GM12878 (cell line): ENCODE measurements around the gene TMEM89. TPM values are rescaled to one million over a fixed set of nuclear protein-coding genes. Genes with fewer than 3 reads are reported as not detected.

Experiments used
- ATF7 ChIP-seq: fragments of 450-650 bp; IDR thresholded peaks from 2 replicates; pipeline ENCODE4 v1.6.1; 2016; ENCODE audit warnings: low read depth, mild to moderate bottlenecking
- BCL11A ChIP-seq: IDR thresholded peaks from 2 replicates; pipeline ENCODE4 v1.6.1; 2011; ENCODE audit warnings: low read depth, low read length
- BHLHE40 ChIP-seq, 2 experiments: fragments of 450-650 bp in 1 of 2; IDR thresholded peaks; 2 replicates each; pipeline ENCODE4 v1.6.1; 2011 to 2017; ENCODE audit warnings: low read depth in 2 of 2, borderline replicate concordance in 1 of 2, improper control_type of control experiment in 1 of 2, low read length in 1 of 2, mild to moderate bottlenecking in 1 of 2
- CTCF ChIP-seq, 3 experiments: IDR thresholded peaks in 2 of 3; conservative IDR thresholded peaks in 1 of 3; 2 replicates each; pipeline ENCODE4 v1.5.1; 2011; ENCODE audit warnings: low read depth in 3 of 3, low read length in 3 of 3, mild to moderate bottlenecking in 3 of 3, control low read depth in 2 of 3, moderate library complexity in 2 of 3, inconsistent platforms in 1 of 3, mixed read lengths in 1 of 3; ENCODE audit not compliant: control insufficient read depth in 2 of 3, insufficient read depth in 1 of 3; ENCODE audit errors: extremely low read depth in 1 of 3
- CUX1 ChIP-seq: IDR thresholded peaks from 2 replicates; pipeline ENCODE4 v1.6.1; 2012; ENCODE audit warnings: improper control_type of control experiment, low read depth, low read length; ENCODE audit not compliant: insufficient replicate concordance
- HDAC6 ChIP-seq: fragments of 200-600 bp; sonication (generic); IDR thresholded peaks from one replicate; pipeline ENCODE4 v1.8.0; 2017; ENCODE audit warnings: antibody characterized with exemption; ENCODE audit not compliant: unreplicated experiment
- IRF4 ChIP-seq: IDR thresholded peaks from 2 replicates; pipeline ENCODE4 v1.6.1; 2011; ENCODE audit warnings: low read depth, low read length
- KDM1A ChIP-seq: fragments of 200-600 bp; sonication (generic); IDR thresholded peaks from 2 replicates; pipeline ENCODE4 v1.6.1; 2016; ENCODE audit warnings: borderline replicate concordance
- MXI1 ChIP-seq: fragments of 150-350 bp; IDR thresholded peaks from 2 replicates; pipeline ENCODE4 v1.6.1; 2011; ENCODE audit warnings: low read depth, mild to moderate bottlenecking, inconsistent platforms, low read length, improper control_type of control experiment
- NFYB ChIP-seq: IDR thresholded peaks from 2 replicates; pipeline ENCODE4 v1.6.1; 2011; ENCODE audit warnings: low read depth, mild to moderate bottlenecking, low read length, improper control_type of control experiment, moderate library complexity; ENCODE audit not compliant: insufficient read depth
- PAX5 ChIP-seq: IDR thresholded peaks from 2 replicates; pipeline ENCODE4 v1.6.1; 2011; ENCODE audit warnings: low read depth, low read length, borderline replicate concordance
- PAX8 ChIP-seq: fragments of 450-650 bp; IDR thresholded peaks from 2 replicates; pipeline ENCODE4 v1.6.1; 2017; ENCODE audit warnings: mild to moderate bottlenecking, moderate library complexity
- PML ChIP-seq: IDR thresholded peaks from 2 replicates; pipeline ENCODE4 v1.6.1; 2012; ENCODE audit warnings: low read length, inconsistent platforms
- SIN3A ChIP-seq: IDR thresholded peaks from 2 replicates; pipeline ENCODE4 v1.6.1; 2012; ENCODE audit warnings: low read depth, low read length, improper control_type of control experiment
- SMAD5 ChIP-seq: IDR thresholded peaks from 2 replicates; pipeline ENCODE4 v1.6.1; 2016; ENCODE audit warnings: antibody characterized with exemption, low read depth
- SUZ12 ChIP-seq: fragments of 200-600 bp; sonication (generic); IDR thresholded peaks from one replicate; pipeline ENCODE4 v1.6.1; 2018; ENCODE audit warnings: antibody characterized with exemption, mild to moderate bottlenecking; ENCODE audit not compliant: unreplicated experiment
- ZNF274 ChIP-seq: IDR thresholded peaks from one replicate; pipeline ENCODE4 v1.8.0; 2011; ENCODE audit not compliant: insufficient read length, insufficient read depth
- polyA plus RNA-seq, 11 experiments: library from polyadenylated mRNA; depleted of rRNA in 4 of 11; unstranded in 6 of 11; stranded (reverse) in 5 of 11; fragments of >200 nt; fragmentation: Nextera tagmentation in 4 of 11; fragmentation: Illumina TruSeq in 1 of 11; extraction: Ambion mirVana in 4 of 11; extraction: Trizol in 1 of 11; gene quantifications; 1 replicate in 1 of 11; 2 replicates in 10 of 11; pipeline versions ENCODE4 v1.2.1 to v1.2.3, GENCODE V29; 2011 to 2016; ENCODE audit warnings: inconsistent platforms in 2 of 11, missing spikeins in 2 of 11, low read depth in 1 of 11
- total RNA-seq, 4 experiments: library from RNA; depleted of rRNA in 3 of 4; stranded (reverse); fragments of >200 nt in 3 of 4; fragmentation: Illumina TruSeq in 1 of 4; extraction: Trizol in 1 of 4; gene quantifications; 2 replicates each; pipeline versions ENCODE4 v1.2.1 to v1.2.3, GENCODE V29; 2013 to 2021
- TF ChIP-seq, protein P1 (sequence below): IDR thresholded peaks from 2 replicates; pipeline ENCODE4 v1.6.1; 2011; ENCODE audit warnings: low read depth, mild to moderate bottlenecking, low read length, moderate library complexity, borderline replicate concordance; ENCODE audit errors: extremely low read depth
- TF ChIP-seq, protein P2 (sequence below): fragments of 450-650 bp; IDR thresholded peaks from 2 replicates; pipeline ENCODE4 v1.6.1; 2018; ENCODE audit warnings: mild to moderate bottlenecking, low read depth, moderate library complexity; ENCODE audit not compliant: partially characterized antibody

The TMEM89 gene
- total and polyA plus RNA-seq, 10 of the 15 experiments (the other 5 are each of a cell fraction or from before 2014, with no cell fraction given) = not detected

DNA sequence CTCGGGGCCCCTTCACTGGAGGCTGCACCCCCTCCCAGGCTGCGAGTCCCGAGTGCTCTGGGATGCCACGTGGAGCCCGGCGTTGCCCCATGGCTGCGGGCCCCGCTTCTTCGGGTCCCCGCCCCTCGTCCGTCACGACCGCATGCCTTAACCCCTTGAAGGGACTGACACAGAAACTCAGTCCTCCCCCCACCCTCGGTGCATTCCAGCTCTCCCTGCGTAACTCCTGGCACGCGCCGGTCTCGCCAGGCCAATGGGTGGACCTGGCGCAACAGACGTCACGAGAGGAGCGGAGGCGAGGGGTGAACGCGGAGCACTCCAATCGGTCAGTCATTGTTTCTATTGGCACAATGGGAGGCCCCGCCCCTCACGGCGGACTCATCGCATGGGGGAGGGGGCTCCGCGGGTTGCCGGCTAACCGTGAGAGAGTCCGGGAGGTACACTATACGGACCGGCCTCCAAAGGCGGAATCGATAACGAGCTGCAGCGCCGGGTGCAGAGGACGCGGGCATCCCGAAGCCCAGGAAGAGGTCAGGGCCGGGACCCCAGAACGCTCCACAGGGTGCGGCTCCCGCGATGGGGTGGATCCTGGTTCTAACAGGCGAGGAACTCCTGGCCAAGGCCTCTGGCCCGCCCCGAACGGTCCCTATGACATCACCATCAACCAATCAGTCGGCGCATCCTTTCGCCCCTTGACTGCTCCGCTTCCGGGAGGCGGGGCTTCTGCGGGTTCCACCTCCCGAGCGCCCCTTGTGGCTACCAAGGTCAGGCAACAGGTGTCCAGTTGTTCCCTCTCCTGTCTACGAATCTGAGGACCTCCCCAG, 42.1 kb upstream of the TMEM89 start (continued):
- no peak for TF ChIP-seq CUX1
- no peak for TF ChIP-seq ZNF274
- TF ChIP-seq ATF7 = peak; percentile 99
- TF ChIP-seq BCL11A = no peak
- TF ChIP-seq PAX8 = no peak
- TF ChIP-seq IRF4 = peak; percentile 6; the same call in 1 of the 2 replicates
- no peak for TF ChIP-seq PAX5
- TF ChIP-seq SMAD5 = no peak
- peak; percentile 46; the same call in 1 of the 2 replicates for TF ChIP-seq MXI1
- TF ChIP-seq PML = no peak
- TF ChIP-seq, protein P1, sequence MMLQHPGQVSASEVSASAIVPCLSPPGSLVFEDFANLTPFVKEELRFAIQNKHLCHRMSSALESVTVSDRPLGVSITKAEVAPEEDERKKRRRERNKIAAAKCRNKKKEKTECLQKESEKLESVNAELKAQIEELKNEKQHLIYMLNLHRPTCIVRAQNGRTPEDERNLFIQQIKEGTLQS = no peak
- no peak for TF ChIP-seq HDAC6
- 0 out of 2 replicates have a peak, but pooled peaks have one; percentile 9 for TF ChIP-seq SIN3A
- TF ChIP-seq SUZ12 = no peak
- TF ChIP-seq, protein P2, sequence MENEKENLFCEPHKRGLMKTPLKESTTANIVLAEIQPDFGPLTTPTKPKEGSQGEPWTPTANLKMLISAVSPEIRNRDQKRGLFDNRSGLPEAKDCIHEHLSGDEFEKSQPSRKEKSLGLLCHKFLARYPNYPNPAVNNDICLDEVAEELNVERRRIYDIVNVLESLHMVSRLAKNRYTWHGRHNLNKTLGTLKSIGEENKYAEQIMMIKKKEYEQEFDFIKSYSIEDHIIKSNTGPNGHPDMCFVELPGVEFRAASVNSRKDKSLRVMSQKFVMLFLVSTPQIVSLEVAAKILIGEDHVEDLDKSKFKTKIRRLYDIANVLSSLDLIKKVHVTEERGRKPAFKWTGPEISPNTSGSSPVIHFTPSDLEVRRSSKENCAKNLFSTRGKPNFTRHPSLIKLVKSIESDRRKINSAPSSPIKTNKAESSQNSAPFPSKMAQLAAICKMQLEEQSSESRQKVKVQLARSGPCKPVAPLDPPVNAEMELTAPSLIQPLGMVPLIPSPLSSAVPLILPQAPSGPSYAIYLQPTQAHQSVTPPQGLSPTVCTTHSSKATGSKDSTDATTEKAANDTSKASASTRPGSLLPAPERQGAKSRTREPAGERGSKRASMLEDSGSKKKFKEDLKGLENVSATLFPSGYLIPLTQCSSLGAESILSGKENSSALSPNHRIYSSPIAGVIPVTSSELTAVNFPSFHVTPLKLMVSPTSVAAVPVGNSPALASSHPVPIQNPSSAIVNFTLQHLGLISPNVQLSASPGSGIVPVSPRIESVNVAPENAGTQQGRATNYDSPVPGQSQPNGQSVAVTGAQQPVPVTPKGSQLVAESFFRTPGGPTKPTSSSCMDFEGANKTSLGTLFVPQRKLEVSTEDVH = no peak
- TF ChIP-seq BHLHE40 (IDR thresholded peaks at IDR 0.05; ENCODE audit: borderline replicate concordance in 1 of 2, low read depth in 2 of 2, low read length in 1 of 2) = peak; percentile 89 to 94
- TF ChIP-seq CTCF (IDR thresholded peaks at IDR 0.05 in 2 of 3, conservative IDR thresholded peaks at IDR 0.05 in 1 of 3; ENCODE audit: control insufficient read depth in 2 of 3, extremely low read depth in 1 of 3, insufficient read depth in 1 of 3, low read depth in 3 of 3, low read length in 3 of 3) = peak; percentile 88 to 91 (median 90)
- TF ChIP-seq KDM1A = no peak
- peak; percentile 67 for TF ChIP-seq NFYB
